ENCODE data around the gene GDPD4. TPM values are rescaled to one million over a fixed set of nuclear protein-coding genes. Genes with fewer than 3 reads are reported as not detected.

The GDPD4 gene
- total RNA-seq, 1 experiment from 2014 or later: not detected

DNA sequence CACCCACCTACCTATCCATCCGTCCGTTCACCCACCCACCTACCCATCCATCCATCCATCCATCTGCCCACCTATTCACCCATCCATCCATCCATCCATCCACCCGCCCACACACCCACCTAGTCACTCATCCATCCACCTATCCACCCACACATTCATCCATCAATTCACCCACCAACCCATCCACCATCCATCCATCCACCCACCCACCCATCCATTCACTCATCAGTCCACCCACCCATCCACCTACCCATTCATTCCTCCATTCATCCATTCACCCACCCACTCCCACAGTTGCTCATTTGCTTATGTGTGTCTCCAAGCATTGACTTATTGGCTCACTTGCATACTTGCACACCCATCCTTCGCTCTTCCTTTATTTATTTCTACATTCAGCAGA is 123.3 kb downstream of the GDPD4 start (continued):
- TF ChIP-seq, protein P1, sequence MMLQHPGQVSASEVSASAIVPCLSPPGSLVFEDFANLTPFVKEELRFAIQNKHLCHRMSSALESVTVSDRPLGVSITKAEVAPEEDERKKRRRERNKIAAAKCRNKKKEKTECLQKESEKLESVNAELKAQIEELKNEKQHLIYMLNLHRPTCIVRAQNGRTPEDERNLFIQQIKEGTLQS (IDR thresholded peaks at IDR 0.05): no peak

- Histone ChIP-seq H3K9me2 (ENCODE audit: insufficient read depth) (no peaks in the 10 kb centered on the region), H3K4me2 (ENCODE audit: low read length) (no peak overlapping the region), H3K27me3 (ENCODE audit: insufficient read depth, low read length) (no peaks in the 10 kb centered on the region), H3K36me3 (ENCODE audit: control insufficient read depth in 1 of 2, insufficient read depth in 2 of 2, low read length in 2 of 2) (no peaks in the 10 kb centered on the region), H4K20me1 (ENCODE audit: insufficient read depth) (no peaks in the 10 kb centered on the region), H3K27ac (ENCODE audit: low read depth, low read length) (no peak overlapping the region), H3K9ac (ENCODE audit: low read length) (no peak overlapping the region), H3K4me3 (replicated peaks in 1 of 2; ENCODE audit: low read depth in 1 of 2, low read length in 2 of 2) (no peak overlapping the region), H3K79me2 (ENCODE audit: insufficient read depth, low read length) (no peaks in the 10 kb centered on the region), H2AFZ (ENCODE audit: low read depth, low read length, poor library complexity, severe bottlenecking) (no peak overlapping the region), H3K9me3 (ENCODE audit: control insufficient read depth in 1 of 2, insufficient read depth in 1 of 2, low read depth in 1 of 2, low read length in 2 of 2) (no peaks in the 10 kb centered on the region), H3K4me1 (ENCODE audit: control insufficient read depth in 1 of 2, insufficient read depth in 2 of 2, low read length in 2 of 2) (no peaks in the 10 kb centered on the region)
- RAD21 ChIA-PET (ENCODE audit: low non-redundant PET in 1 of 2, low total read pairs in 2 of 2, uncharacterized antibody in 2 of 2, unreplicated experiment in 2 of 2): no interaction called here
- ATAC-seq: no peak
- CTCF ChIA-PET: no interaction called here
- no TSS peak for BruUV-seq (replicated peaks)
- no peak for TF ChIP-seq ZFX (IDR thresholded peaks at IDR 0.05)
- no peak for TF ChIP-seq YY1 (IDR thresholded peaks at IDR 0.05; ENCODE audit: extremely low read depth, insufficient replicate concordance, low read depth, low read length)
- no peak for TF ChIP-seq SRF (IDR thresholded peaks at IDR 0.05; ENCODE audit: low read depth)
- no peak for TF ChIP-seq EZH2phosphoT487 (IDR thresholded peaks at IDR 0.05; ENCODE audit: borderline replicate concordance)
- no peak for TF ChIP-seq ELF1 (IDR thresholded peaks at IDR 0.05; ENCODE audit: borderline replicate concordance, low read depth)
- TF ChIP-seq, protein P2, sequence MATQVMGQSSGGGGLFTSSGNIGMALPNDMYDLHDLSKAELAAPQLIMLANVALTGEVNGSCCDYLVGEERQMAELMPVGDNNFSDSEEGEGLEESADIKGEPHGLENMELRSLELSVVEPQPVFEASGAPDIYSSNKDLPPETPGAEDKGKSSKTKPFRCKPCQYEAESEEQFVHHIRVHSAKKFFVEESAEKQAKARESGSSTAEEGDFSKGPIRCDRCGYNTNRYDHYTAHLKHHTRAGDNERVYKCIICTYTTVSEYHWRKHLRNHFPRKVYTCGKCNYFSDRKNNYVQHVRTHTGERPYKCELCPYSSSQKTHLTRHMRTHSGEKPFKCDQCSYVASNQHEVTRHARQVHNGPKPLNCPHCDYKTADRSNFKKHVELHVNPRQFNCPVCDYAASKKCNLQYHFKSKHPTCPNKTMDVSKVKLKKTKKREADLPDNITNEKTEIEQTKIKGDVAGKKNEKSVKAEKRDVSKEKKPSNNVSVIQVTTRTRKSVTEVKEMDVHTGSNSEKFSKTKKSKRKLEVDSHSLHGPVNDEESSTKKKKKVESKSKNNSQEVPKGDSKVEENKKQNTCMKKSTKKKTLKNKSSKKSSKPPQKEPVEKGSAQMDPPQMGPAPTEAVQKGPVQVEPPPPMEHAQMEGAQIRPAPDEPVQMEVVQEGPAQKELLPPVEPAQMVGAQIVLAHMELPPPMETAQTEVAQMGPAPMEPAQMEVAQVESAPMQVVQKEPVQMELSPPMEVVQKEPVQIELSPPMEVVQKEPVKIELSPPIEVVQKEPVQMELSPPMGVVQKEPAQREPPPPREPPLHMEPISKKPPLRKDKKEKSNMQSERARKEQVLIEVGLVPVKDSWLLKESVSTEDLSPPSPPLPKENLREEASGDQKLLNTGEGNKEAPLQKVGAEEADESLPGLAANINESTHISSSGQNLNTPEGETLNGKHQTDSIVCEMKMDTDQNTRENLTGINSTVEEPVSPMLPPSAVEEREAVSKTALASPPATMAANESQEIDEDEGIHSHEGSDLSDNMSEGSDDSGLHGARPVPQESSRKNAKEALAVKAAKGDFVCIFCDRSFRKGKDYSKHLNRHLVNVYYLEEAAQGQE (IDR thresholded peaks at IDR 0.05; ENCODE audit: low read depth): no peak
- intact Hi-C loops (cut with micrococcal nuclease): no loop called here
- POLR2A ChIA-PET: no interaction called here
- DNase-seq (ENCODE audit: low read depth, low spot score): no peak
Observed at GRCh38 chr11:77176996-77177395, 124.5 kb downstream of the GDPD4 start.
